OCI-LY7 (cell line): ENCODE data around the gene DTD2. TPM values are rescaled to one million over a fixed set of nuclear protein-coding genes. Genes with fewer than 3 reads are reported as not detected.

ENCODE experiments used
- BruUV-seq: library from RNA; stranded (reverse); fragments of 400-500 nt; replicated peaks from 2 replicates; lab custom pipeline; 2021; lab: Mats Ljungman, UMichigan
- CTCF ChIA-PET: fragments of 300-600 bp; sonication (Branson Sonifier 250); formaldehyde crosslinking; loops from one replicate; lab custom pipeline; 2022; ENCODE audit warnings: antibody characterized with exemption; ENCODE audit not compliant: unreplicated experiment; lab: Charles Lee
- POLR2A ChIA-PET: fragments of 300-600 bp; sonication (Branson Sonifier 250); formaldehyde crosslinking; loops from one replicate; lab custom pipeline; 2022; ENCODE audit warnings: antibody characterized with exemption; lab: Charles Lee
- DNase-seq: peaks from one replicate; pipeline ENCODE4 v3.0.0-alpha.2; 2015; ENCODE audit warnings: low spot score
- H2AFZ ChIP-seq: fragments of 200-600 bp; sonication (generic), shearing (Covaris generic); 2 replicates; pipeline ENCODE4 v1.6.1; 2014; ENCODE audit warnings: mild to moderate bottlenecking, antibody characterized with exemption, low read length, moderate library complexity
- H3K27ac ChIP-seq: fragments of 200-600 bp; sonication (generic); 2 replicates; pipeline ENCODE4 v1.5.1; 2014; ENCODE audit warnings: mixed run types, low read depth, mild to moderate bottlenecking, moderate library complexity, low read length, inconsistent platforms; ENCODE audit not compliant: poor library complexity, severe bottlenecking
- H3K36me3 ChIP-seq: fragments of 200-600 bp; sonication (generic); 2 replicates; pipeline ENCODE4 v1.6.1; 2014; ENCODE audit warnings: mild to moderate bottlenecking, antibody characterized with exemption, low read length, moderate library complexity, mixed read lengths; ENCODE audit not compliant: insufficient read depth
- H3K4me1 ChIP-seq: fragments of 200-600 bp; sonication (generic); 2 replicates; pipeline ENCODE4 v1.5.1; 2014; ENCODE audit warnings: mild to moderate bottlenecking, low read length; ENCODE audit not compliant: insufficient read depth, poor library complexity, severe bottlenecking
- H3K4me2 ChIP-seq: fragments of 200-600 bp; sonication (generic); 2 replicates; pipeline ENCODE4 v1.6.1; 2014; ENCODE audit warnings: mild to moderate bottlenecking, low read length
- H3K4me3 ChIP-seq: fragments of 200-600 bp; sonication (generic); 2 replicates; pipeline ENCODE4 v1.5.1; 2014; ENCODE audit warnings: mild to moderate bottlenecking, low read depth, low read length; ENCODE audit not compliant: poor library complexity, severe bottlenecking
- H3K79me2 ChIP-seq: fragments of 200-600 bp; sonication (generic); 2 replicates; pipeline ENCODE4 v1.6.1; 2016; ENCODE audit warnings: low read depth, mild to moderate bottlenecking, low read length, moderate library complexity, mixed read lengths; ENCODE audit not compliant: insufficient read depth
- H3K9me2 ChIP-seq: fragments of 200-600 bp; sonication (generic); 2 replicates; pipeline ENCODE4 v1.6.1; 2016; ENCODE audit warnings: mild to moderate bottlenecking, low read length, mixed read lengths; ENCODE audit not compliant: insufficient read depth
- H3K9me3 ChIP-seq: fragments of 200-600 bp; sonication (generic); 2 replicates; pipeline ENCODE4 v1.6.1; 2014; ENCODE audit warnings: mild to moderate bottlenecking, mixed run types, low read length, mixed read lengths
- H4K20me1 ChIP-seq: fragments of 200-600 bp; sonication (generic); 2 replicates; pipeline ENCODE4 v1.6.1; 2014; ENCODE audit warnings: mild to moderate bottlenecking, antibody characterized with exemption, low read length, moderate library complexity, mixed read lengths; ENCODE audit not compliant: insufficient read depth
- CTCF ChIP-seq: fragments of 200-600 bp; sonication (generic); conservative IDR thresholded peaks from 2 replicates; pipeline ENCODE4 v1.5.1; 2014; ENCODE audit warnings: mild to moderate bottlenecking, antibody characterized with exemption, low read length, moderate library complexity, mixed read lengths
- EZH2phosphoT487 ChIP-seq: fragments of 200-600 bp; sonication (generic); IDR thresholded peaks from 2 replicates; pipeline ENCODE4 v1.6.1; 2018; ENCODE audit warnings: low read depth, borderline replicate concordance, mild to moderate bottlenecking, mixed run types, antibody characterized with exemption, low read length, moderate library complexity, mixed read lengths
- intact Hi-C: fragments of 100-400 bp; cut with micrococcal nuclease; formaldehyde crosslinking; loops from one replicate; pipeline ENCODE4 v1.10.0; 2022; ENCODE audit not compliant: unreplicated experiment
- total RNA-seq, 2 experiments: library from RNA; depleted of rRNA in 1 of 2; stranded (reverse); fragments of >200 nt in 1 of 2; shearing (Covaris generic) in 1 of 2; gene quantifications; 2 replicates each; pipeline ENCODE4 v1.2.3, GENCODE V29; 2014 to 2022

The DTD2 gene
- total RNA-seq, 2 experiments from 2014 or later, result 29.2 to 48.9 TPM

- no peak overlapping the region for H3K4me2 ChIP-seq
- ChIA-PET POLR2A (interaction anchor here (1.5 kb wide), 1 partner anchor 9 kb away, joined by 4 read pairs; no protein-coding TSS in a partner anchor), CTCF (no interaction called here)
- no peak overlapping the region for H3K27ac ChIP-seq
- 0 out of 2 replicates have a peak, but pooled peaks cover under 1% of the 10 kb centered on the region for H3K79me2 ChIP-seq
- H3K9me2 ChIP-seq, result no peaks in the 10 kb centered on the region
- no peak for DNase-seq
- TF ChIP-seq CTCF (no peak), EZH2phosphoT487 (no peak)
- no peaks in the 10 kb centered on the region for H3K4me1 ChIP-seq
- H3K9me3 ChIP-seq, result no peaks in the 10 kb centered on the region
- no peaks in the 10 kb centered on the region; the same call in none of the 2 replicates for H4K20me1 ChIP-seq
- no peak overlapping the region for H3K4me3 ChIP-seq
- H3K36me3 ChIP-seq, result peaks cover 80% of the 10 kb centered on the region
- intact Hi-C loops, result no loop called here
- no peak overlapping the region for H2AFZ ChIP-seq
- BruUV-seq, result no TSS peak
Observed at GRCh38 chr14:31449136-31449535, 8.2 kb downstream of the DTD2 start.

- Histone ChIP-seq H3K9me2 (no peaks in the 10 kb centered on the region), H3K9me3 (no peaks in the 10 kb centered on the region), H3K79me2 (no peaks in the 10 kb centered on the region), H3K4me1 (no peaks in the 10 kb centered on the region), H3K4me3 (no peak overlapping the region), H3K4me2 (no peak overlapping the region), H3K36me3 (peaks cover 59% of the 10 kb centered on the region), H2AFZ (no peak overlapping the region), H4K20me1 (no peaks in the 10 kb centered on the region; the same call in none of the 2 replicates), H3K27ac (no peak overlapping the region)
- ChIA-PET POLR2A (interaction anchor here (0.7 to 0.9 kb wide), 2 partner anchors 11 to 12 kb away, joined by 3 to 5 read pairs; partner anchors contain the start of gene DTD2), CTCF (no interaction called here)
- no peak for DNase-seq
- TF ChIP-seq CTCF (no peak), EZH2phosphoT487 (no peak)
- intact Hi-C loops, result no loop called here
- BruUV-seq, result no TSS peak
Observed at GRCh38 chr14:31445703-31446102, 11.6 kb downstream of the DTD2 start.

- Histone ChIP-seq H2AFZ (no peak overlapping the region), H3K4me2 (no peak overlapping the region), H3K27ac (no peak overlapping the region), H3K9me3 (no peaks in the 10 kb centered on the region), H3K79me2 (no peaks in the 10 kb centered on the region), H3K4me1 (no peaks in the 10 kb centered on the region), H3K4me3 (no peak overlapping the region), H3K9me2 (no peaks in the 10 kb centered on the region), H3K36me3 (peaks cover 40% of the 10 kb centered on the region), H4K20me1 (no peaks in the 10 kb centered on the region)
- ChIA-PET CTCF (no interaction called here), POLR2A (interaction anchor here (0.6 kb wide), 1 partner anchor 440 kb away, joined by 3 read pairs; no protein-coding TSS in a partner anchor)
- BruUV-seq, result no TSS peak
- intact Hi-C loops, result no loop called here
- TF ChIP-seq CTCF, result no peak
- TF ChIP-seq EZH2phosphoT487, result no peak
- DNase-seq, result no peak
Observed at GRCh38 chr14:31442284-31442683, 15.0 kb downstream of the DTD2 start.
